Body of pancreas (tissue), 4 donors: Measurements from ENCODE around the gene GBP6. TPM values are rescaled to one million over a fixed set of nuclear protein-coding genes. Genes with fewer than 3 reads are reported as not detected.
A peak's percentile ranks its signal among the peaks of the same experiment; 100 is the strongest.
"Not testable (repeated sequence)": the region's sequence is repeated elsewhere in the genome, so short reads cannot be mapped to it uniquely, and the experiment has no call there.

ENCODE experiments used
- ATAC-seq: fragments of 150-250 bp; one replicate; pipeline ENCODE4 v1.9.1; 2016
- DNase-seq, 4 donors: peaks; one replicate each; pipeline ENCODE4 v3.0.0-alpha.2; 2019
- H3K27ac ChIP-seq, 4 donors: fragments of 200-600 bp; sonication (generic); 1 replicate in 3 of 4; 2 replicates in 1 of 4; pipeline versions ENCODE4 v1.5.1 to v1.6.1; 2016 to 2019; ENCODE audit warnings: mild to moderate bottlenecking in 1 of 4, mixed read lengths in 1 of 4, moderate library complexity in 1 of 4
- H3K27me3 ChIP-seq, 2 donors: fragments of 200-600 bp; sonication (generic); one replicate each; pipeline ENCODE4 v1.6.0; 2016; ENCODE audit warnings: mild to moderate bottlenecking in 1 of 2
- H3K36me3 ChIP-seq, 2 donors: fragments of 200-600 bp; sonication (generic); replicated peaks in 1 of 2; 2 replicates each; pipeline ENCODE4 v1.5.1; 2016; ENCODE audit warnings: low read depth in 2 of 2; ENCODE audit not compliant: insufficient read depth in 1 of 2
- H3K4me1 ChIP-seq: fragments of 200-600 bp; sonication (generic); one replicate; pipeline ENCODE4 v1.6.0; 2016
- H3K4me3 ChIP-seq, 2 donors: fragments of 200-600 bp; sonication (generic); 1 replicate in 1 of 2; 2 replicates in 1 of 2; pipeline ENCODE4 v1.5.1; 2016 to 2019
- H3K9me3 ChIP-seq, 3 donors: fragments of 200-600 bp; sonication (generic); 1 replicate in 2 of 3; 2 replicates in 1 of 3; pipeline ENCODE4 v1.5.1; 2016
- POLR2A ChIP-seq, 3 donors: fragments of 450-650 bp; IDR thresholded peaks; one replicate each; pipeline ENCODE4 v1.6.1; 2016; ENCODE audit warnings: antibody characterized with exemption in 3 of 3, mild to moderate bottlenecking in 2 of 3
- WGBS, 2 donors: methylation state at CpG; one replicate each; pipeline ENCODE4 v1.1.5; 2017; 5-methylcytosine and 5-hydroxymethylcytosine counted together
- intact Hi-C: fragments of 100-400 bp; cut with DNase I; formaldehyde crosslinking; loops from one replicate; pipeline ENCODE4 v1.15.1; 2023
- total RNA-seq, 2 donors: library from RNA; depleted of rRNA; stranded (reverse); fragments of >200 nt; gene quantifications; one replicate each; pipeline ENCODE4 v1.1.0, GENCODE V29; 2016
- TF ChIP-seq, protein P1 (sequence below), 7 experiments: fragments of 450-650 bp in 4 of 7; fragments of 200-600 bp in 3 of 7; sonication (generic) in 3 of 7; IDR thresholded peaks; one replicate each; pipeline ENCODE4 v1.5.1; 2016 to 2019; ENCODE audit warnings: antibody characterized with exemption in 7 of 7

The GBP6 gene
- total RNA-seq, 2 donors from 2014 or later = not detected

DNA sequence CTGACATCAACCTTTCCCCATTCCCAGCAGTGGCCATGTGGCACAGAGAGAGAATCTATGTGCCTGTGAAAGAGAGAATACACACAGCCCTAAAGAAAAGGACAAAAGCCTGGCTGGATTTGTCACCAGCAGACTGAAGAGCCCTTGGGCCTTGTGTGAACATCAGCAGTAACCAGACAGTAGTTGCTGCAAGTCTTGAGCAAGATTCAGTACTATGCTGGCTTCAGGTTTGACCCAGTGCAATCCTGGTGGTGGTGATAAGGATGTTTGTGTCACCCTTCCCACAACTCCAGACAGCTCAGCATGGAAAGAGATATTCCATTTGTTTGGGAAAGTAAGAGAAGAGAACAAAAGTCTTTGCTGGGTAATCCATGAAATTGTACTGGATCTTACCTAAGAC, 28.4 kb upstream of the GBP6 start:
- DNase-seq (no peak), ATAC-seq (no peak)
- no peaks in the 10 kb centered on the region for H3K4me1 ChIP-seq
- H3K9me3 ChIP-seq = no peaks in the 10 kb centered on the region
- H3K27ac ChIP-seq = no peak overlapping the region
- TF ChIP-seq POLR2A (IDR thresholded peaks at IDR 0.05) = no peak
- TF ChIP-seq, protein P1, sequence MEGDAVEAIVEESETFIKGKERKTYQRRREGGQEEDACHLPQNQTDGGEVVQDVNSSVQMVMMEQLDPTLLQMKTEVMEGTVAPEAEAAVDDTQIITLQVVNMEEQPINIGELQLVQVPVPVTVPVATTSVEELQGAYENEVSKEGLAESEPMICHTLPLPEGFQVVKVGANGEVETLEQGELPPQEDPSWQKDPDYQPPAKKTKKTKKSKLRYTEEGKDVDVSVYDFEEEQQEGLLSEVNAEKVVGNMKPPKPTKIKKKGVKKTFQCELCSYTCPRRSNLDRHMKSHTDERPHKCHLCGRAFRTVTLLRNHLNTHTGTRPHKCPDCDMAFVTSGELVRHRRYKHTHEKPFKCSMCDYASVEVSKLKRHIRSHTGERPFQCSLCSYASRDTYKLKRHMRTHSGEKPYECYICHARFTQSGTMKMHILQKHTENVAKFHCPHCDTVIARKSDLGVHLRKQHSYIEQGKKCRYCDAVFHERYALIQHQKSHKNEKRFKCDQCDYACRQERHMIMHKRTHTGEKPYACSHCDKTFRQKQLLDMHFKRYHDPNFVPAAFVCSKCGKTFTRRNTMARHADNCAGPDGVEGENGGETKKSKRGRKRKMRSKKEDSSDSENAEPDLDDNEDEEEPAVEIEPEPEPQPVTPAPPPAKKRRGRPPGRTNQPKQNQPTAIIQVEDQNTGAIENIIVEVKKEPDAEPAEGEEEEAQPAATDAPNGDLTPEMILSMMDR (IDR thresholded peaks at IDR 0.05) = no peak
- H3K27me3 ChIP-seq = no peaks in the 10 kb centered on the region
- intact Hi-C loops = no loop called here
- no peak overlapping the region for H3K4me3 ChIP-seq
- no peaks in the 10 kb centered on the region for H3K36me3 ChIP-seq

DNA sequence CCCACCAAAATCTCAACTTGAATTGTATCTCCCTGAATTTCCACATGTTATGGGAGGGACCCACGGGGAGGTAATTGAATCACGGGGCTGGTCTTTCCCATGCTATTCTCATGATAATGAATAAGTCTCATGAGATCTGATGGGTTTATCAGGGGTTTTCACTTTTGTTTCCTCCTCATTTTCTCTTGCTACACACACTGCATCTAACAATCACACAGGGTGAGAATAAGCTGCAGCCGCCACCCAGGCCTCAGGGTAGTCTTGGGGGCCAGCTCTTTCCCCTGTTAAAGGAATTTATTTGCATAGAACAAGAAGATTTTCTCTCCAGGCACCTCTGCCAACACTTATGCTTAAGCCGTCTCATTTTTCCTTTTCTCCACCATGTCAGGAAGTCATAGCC, 26.0 kb upstream of the GBP6 start:
- no peaks in the 10 kb centered on the region for H3K4me1 ChIP-seq
- intact Hi-C loops = no loop called here
- no peak overlapping the region for H3K4me3 ChIP-seq
- no peaks in the 10 kb centered on the region for H3K27me3 ChIP-seq
- 72 to 77% methylated on average over 4 of the region's 4 CpGs for WGBS, 2 donors
- ATAC-seq = no peak
- no peak overlapping the region for H3K27ac ChIP-seq
- no peak for TF ChIP-seq POLR2A (IDR thresholded peaks at IDR 0.05)
- TF ChIP-seq, protein P1 (IDR thresholded peaks at IDR 0.05) = no peak
- no peaks in the 10 kb centered on the region for H3K9me3 ChIP-seq
- no peak for DNase-seq
- H3K36me3 ChIP-seq = no peaks in the 10 kb centered on the region

DNA sequence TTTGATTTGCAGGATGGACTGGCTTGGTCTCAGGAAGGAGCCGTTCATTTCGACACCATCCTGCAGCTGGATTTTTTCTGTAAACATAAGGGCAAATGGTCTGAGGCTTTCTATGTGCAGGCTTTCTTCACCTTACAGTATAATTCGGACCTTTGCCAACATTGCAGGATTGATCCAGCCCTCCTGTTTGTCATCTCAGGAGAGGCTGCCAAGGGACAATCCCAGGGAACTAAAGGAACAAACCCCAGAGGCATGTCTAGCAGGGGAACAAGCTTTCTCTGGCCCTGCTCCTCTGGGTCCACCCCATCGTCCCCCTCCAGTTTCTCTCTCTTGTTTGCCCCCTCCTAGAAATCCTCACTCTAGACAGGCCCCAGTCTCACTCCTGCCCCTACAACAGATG, 24.8 kb upstream of the GBP6 start:
- ATAC-seq (no peak), DNase-seq (peak in 2 of 4 donors; percentile 11 to 15)
- Histone ChIP-seq H3K4me1 (no peaks in the 10 kb centered on the region), H3K4me3 (no peak overlapping the region), H3K36me3 (no peaks in the 10 kb centered on the region), H3K27me3 (no peaks in the 10 kb centered on the region), H3K9me3 (peaks cover 0 to 1% (median 0%) of the 10 kb centered on the region in 3 donors), H3K27ac (no peak overlapping the region)
- intact Hi-C loops = no loop called here
- 27 to 34% methylated on average over 4 of the region's 4 CpGs for WGBS, 2 donors
- TF ChIP-seq, protein P1 (IDR thresholded peaks at IDR 0.05) = no peak
- TF ChIP-seq POLR2A (IDR thresholded peaks at IDR 0.05) = no peak

DNA sequence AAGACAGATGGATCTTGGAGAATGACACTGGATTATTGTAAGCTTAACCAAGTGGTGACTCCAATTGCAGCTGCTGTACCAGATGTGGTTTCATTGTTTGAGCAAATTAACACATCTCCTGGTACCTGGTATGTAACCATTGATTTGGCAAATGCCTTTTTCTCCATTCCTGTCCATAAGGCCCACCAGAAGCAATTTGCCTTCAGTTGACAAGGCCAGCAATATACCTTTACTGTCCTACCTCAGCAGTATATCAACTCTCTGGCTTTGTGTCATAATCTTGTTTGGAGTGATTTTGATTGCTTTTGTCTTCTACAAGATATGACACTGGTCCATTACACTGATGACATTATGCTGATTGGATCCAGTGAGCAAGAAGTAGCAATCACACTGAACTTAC, 18.4 kb upstream of the GBP6 start:
- intact Hi-C loops, DNase-seq, H3K9me3 ChIP-seq, H3K4me3 ChIP-seq, H3K36me3 ChIP-seq, H3K27ac ChIP-seq, ATAC-seq, H3K4me1 ChIP-seq, H3K27me3 ChIP-seq: not testable (repeated sequence)

DNA sequence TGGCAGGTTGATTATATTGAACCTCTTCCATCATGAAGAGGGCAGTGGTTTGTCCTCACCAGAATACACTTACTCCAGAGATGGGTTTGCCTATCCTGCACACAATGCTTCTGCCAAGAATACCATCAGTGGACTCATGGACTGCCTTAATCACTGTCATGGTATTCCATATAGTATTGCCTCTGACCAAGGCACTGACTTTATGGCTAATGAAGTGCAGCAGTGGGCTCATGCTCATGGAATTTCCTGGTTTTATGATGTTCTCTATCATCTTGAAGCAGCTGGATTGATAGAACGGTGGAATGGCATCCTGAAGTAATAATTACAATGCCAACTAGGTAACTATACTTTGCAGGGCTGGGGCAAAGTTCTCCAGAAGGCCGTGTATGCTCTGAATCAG, 16.6 kb upstream of the GBP6 start:
- no peak overlapping the region for H3K4me3 ChIP-seq
- peaks cover 0 to 3% (median 0%) of the 10 kb centered on the region in 3 donors for H3K9me3 ChIP-seq
- H3K27me3 ChIP-seq = no peaks in the 10 kb centered on the region
- intact Hi-C loops = no loop called here
- H3K27ac ChIP-seq = no peak overlapping the region
- no peaks in the 10 kb centered on the region for H3K4me1 ChIP-seq
- H3K36me3 ChIP-seq = no peaks in the 10 kb centered on the region
- TF ChIP-seq POLR2A (IDR thresholded peaks at IDR 0.05) = no peak
- TF ChIP-seq, protein P1 (IDR thresholded peaks at IDR 0.05) = no peak
- 31 to 59% methylated on average over 2 of the region's 2 CpGs for WGBS, 2 donors
- ATAC-seq = no peak
- DNase-seq = no peak
